ENCODE results near the gene PLPP2.
A peak's percentile ranks its signal among the peaks of the same experiment; 100 is the strongest.

The PLPP2 gene

DNA sequence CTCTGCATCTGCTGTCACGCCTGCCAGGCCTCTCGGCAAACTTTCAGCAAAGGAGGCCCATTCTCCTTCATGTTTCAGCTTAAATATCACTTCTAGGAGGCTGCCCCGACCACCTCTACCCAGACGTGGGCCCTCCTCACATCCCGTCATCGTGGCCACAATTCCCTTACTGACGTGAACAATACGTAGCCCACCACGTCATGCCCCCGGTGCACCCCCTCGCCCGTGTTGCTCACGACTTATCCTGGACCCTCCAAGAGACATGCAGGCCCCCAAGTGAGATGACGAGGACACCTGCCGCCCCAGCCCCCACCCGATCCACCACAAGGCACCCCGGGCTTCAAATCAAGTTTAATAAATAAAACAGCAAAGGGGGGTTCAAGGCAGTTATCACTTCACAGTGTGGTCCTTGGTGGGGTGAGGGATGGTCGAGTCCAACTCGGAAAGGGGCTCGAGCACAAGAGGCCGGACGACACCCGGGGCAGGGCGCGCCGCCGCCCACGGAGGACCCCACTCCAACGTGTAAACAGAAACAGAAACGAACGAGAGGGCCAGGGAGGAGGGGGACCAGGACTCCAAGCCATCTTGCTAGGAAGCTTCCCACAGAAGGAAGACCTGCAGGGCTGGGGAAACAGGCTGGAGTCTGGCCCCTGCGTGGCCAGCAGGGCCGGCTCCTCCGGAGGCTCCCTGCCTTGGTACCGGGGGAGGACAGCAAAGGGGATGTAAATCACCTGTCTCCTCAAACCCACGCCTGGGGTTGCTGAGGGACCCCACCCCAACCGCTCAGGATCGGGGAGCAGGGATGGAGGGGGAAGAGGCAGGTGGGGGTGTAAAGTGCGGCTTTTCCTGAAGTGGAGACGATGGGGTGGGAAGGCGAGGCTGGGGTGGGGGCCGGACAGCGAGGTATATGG lies 14.3 kb upstream of the PLPP2 start:
- Histone ChIP-seq H3K9me3 (ENCODE audit: control insufficient read depth, insufficient read depth, low read depth, low read length) (no peaks in the 10 kb centered on the region), H3K27ac (ENCODE audit: extremely low read depth, low read depth, low read length) (no peak overlapping the region), H3K4me1 (ENCODE audit: control insufficient read depth, insufficient read depth, low read length) (no peaks in the 10 kb centered on the region), H3K36me3 (ENCODE audit: control insufficient read depth in 2 of 2, insufficient read depth in 1 of 2, low read length in 2 of 2) (peaks cover 0 to 52% of the 10 kb centered on the region in 2 experiments; a peak in 1 of 3 replicates), H3K4me3 (ENCODE audit: low read depth, low read length) (no peak overlapping the region)
- POLR2A ChIA-PET, result no interaction called here
- no peak for TF ChIP-seq ZIC2 (tag by site-specific recombination; IDR thresholded peaks at IDR 0.05)
- TF ChIP-seq TRIM28 (IDR thresholded peaks at IDR 0.05; ENCODE audit: borderline replicate concordance, low read length), result no peak
- TF ChIP-seq ZNF266 (tag by site-specific recombination; IDR thresholded peaks at IDR 0.05; ENCODE audit: low read depth), result no peak
- TF ChIP-seq, protein P1, sequence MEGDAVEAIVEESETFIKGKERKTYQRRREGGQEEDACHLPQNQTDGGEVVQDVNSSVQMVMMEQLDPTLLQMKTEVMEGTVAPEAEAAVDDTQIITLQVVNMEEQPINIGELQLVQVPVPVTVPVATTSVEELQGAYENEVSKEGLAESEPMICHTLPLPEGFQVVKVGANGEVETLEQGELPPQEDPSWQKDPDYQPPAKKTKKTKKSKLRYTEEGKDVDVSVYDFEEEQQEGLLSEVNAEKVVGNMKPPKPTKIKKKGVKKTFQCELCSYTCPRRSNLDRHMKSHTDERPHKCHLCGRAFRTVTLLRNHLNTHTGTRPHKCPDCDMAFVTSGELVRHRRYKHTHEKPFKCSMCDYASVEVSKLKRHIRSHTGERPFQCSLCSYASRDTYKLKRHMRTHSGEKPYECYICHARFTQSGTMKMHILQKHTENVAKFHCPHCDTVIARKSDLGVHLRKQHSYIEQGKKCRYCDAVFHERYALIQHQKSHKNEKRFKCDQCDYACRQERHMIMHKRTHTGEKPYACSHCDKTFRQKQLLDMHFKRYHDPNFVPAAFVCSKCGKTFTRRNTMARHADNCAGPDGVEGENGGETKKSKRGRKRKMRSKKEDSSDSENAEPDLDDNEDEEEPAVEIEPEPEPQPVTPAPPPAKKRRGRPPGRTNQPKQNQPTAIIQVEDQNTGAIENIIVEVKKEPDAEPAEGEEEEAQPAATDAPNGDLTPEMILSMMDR (tag by site-specific recombination; IDR thresholded peaks at IDR 0.05), result no peak
- no peak for TF ChIP-seq ZNF248 (tag by site-specific recombination; IDR thresholded peaks at IDR 0.05)
- TF ChIP-seq, protein P2, sequence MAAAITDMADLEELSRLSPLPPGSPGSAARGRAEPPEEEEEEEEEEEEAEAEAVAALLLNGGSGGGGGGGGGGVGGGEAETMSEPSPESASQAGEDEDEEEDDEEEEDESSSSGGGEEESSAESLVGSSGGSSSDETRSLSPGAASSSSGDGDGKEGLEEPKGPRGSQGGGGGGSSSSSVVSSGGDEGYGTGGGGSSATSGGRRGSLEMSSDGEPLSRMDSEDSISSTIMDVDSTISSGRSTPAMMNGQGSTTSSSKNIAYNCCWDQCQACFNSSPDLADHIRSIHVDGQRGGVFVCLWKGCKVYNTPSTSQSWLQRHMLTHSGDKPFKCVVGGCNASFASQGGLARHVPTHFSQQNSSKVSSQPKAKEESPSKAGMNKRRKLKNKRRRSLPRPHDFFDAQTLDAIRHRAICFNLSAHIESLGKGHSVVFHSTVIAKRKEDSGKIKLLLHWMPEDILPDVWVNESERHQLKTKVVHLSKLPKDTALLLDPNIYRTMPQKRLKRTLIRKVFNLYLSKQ (tag by site-specific recombination; IDR thresholded peaks at IDR 0.05; ENCODE audit: borderline replicate concordance), result no peak
- TF ChIP-seq, protein P3, sequence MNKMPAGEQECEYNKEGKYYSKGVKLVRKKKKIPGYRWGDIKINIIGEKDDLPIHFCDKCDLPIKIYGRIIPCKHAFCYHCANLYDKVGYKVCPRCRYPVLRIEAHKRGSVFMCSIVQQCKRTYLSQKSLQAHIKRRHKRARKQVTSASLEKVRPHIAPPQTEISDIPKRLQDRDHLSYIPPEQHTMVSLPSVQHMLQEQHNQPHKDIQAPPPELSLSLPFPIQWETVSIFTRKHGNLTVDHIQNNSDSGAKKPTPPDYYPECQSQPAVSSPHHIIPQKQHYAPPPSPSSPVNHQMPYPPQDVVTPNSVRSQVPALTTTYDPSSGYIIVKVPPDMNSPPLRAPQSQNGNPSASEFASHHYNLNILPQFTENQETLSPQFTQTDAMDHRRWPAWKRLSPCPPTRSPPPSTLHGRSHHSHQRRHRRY (tag by site-specific recombination; IDR thresholded peaks at IDR 0.05), result no peak
- no peak for TF ChIP-seq ZNF473 (tag by site-specific recombination; IDR thresholded peaks at IDR 0.05)
- TF ChIP-seq, protein P4, sequence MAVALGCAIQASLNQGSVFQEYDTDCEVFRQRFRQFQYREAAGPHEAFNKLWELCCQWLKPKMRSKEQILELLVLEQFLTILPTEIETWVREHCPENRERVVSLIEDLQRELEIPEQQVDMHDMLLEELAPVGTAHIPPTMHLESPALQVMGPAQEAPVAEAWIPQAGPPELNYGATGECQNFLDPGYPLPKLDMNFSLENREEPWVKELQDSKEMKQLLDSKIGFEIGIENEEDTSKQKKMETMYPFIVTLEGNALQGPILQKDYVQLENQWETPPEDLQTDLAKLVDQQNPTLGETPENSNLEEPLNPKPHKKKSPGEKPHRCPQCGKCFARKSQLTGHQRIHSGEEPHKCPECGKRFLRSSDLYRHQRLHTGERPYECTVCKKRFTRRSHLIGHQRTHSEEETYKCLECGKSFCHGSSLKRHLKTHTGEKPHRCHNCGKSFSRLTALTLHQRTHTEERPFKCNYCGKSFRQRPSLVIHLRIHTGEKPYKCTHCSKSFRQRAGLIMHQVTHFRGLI (tag by site-specific recombination; IDR thresholded peaks at IDR 0.05), result no peak
- CTCF ChIA-PET, result interaction anchor here (1.4 kb wide), 1 partner anchor 10 kb away, joined by 4 read pairs; no protein-coding TSS in a partner anchor

DNA sequence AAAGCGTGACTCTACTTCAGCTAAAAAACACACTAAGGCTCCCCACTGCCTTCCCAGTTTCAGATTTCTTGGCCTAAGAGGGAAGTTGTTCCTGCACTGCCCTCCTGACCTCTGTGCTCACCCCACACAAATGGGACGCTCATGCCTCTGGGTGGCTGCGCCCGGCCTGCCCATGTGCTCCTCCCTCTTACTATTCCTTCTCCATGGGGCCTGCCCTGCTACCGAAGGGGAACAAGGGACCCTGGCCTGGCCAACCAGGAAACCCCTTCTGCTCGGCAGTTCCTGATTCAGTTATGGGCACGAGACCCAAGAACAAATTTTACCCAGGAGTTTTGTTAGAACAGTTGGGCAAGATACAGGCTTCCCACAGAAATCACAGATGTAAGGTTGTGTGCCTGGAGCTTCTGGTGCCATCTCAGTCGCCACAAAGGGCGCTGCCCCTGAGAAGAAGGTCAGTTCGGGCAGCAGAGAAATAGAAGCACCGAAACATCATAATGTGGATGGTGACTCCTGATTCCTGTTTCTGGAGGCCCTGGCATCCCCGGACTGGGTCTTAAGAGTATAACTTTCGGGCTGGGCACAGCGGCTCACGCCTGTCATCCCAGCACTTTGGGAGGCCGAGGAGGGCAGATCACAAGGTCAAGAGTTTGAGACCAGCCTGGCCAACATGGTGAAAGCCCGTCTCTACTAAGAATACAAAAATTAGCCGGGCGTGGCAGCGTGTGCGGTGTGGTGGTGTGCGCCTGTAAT lies 5.4 kb upstream of the PLPP2 start:
- Histone ChIP-seq H3K27ac (ENCODE audit: extremely low read depth, low read depth, low read length) (no peak overlapping the region), H3K36me3 (ENCODE audit: control insufficient read depth in 2 of 2, insufficient read depth in 1 of 2, low read length in 2 of 2) (no peaks in the 10 kb centered on the region), H3K4me1 (ENCODE audit: control insufficient read depth, insufficient read depth, low read length) (no peaks in the 10 kb centered on the region; the same call in 1 of the 2 replicates), H3K9me3 (ENCODE audit: control insufficient read depth, insufficient read depth, low read depth, low read length) (no peaks in the 10 kb centered on the region), H3K4me3 (ENCODE audit: low read depth, low read length) (no peak overlapping the region)
- TF ChIP-seq ZNF548 (tag by site-specific recombination; IDR thresholded peaks at IDR 0.05), result no peak
- ChIA-PET CTCF (interaction anchor here (1.0 to 2.8 kb wide), 8 partner anchors 9 to 214 kb away, joined by 3 to 11 read pairs (median 4); no protein-coding TSS in a partner anchor), POLR2A (no interaction called here)

DNA sequence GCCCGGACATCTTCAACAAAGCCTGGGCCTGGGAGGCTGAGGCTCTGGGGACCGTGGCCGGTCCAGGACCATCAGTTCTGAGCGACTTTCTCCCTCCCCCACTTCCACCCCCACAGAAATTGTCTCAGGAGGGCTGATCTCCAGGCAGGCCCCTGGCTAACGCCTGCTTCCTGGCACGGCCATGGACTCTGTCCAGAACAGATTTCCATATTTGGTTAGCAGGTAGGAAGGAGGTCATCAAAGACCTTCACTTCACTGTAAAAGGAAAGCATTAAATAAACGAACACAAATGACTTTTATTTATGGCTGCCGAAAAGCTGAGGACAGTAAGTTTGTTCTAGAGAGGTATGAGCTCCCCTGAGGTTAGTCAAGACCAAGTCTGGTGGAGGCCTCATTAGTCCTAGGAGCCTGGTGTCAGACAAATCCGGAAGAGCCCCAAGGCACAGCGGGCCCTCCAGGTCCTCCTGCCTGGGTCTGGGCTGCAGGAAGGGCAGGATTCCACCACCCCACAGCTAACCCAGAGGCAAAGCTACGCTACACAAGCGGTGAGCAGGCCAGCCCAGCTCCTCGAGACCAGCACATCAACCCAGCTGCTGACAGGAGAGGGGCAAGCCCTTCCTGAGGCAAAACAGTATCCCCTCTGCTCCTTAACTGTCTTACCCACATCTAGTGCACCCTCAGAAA lies 4.6 kb upstream of the PLPP2 start:
- H3K36me3 ChIP-seq (ENCODE audit: control insufficient read depth in 2 of 2, insufficient read depth in 1 of 2, low read length in 2 of 2), result no peaks in the 10 kb centered on the region
- POLR2A ChIA-PET, result no interaction called here
- no peak overlapping the region for H3K4me3 ChIP-seq (ENCODE audit: low read depth, low read length)
- no peak overlapping the region for H3K27ac ChIP-seq (ENCODE audit: extremely low read depth, low read depth, low read length)
- no peak for TF ChIP-seq ZNF626 (tag by site-specific recombination; IDR thresholded peaks at IDR 0.05)
- TF ChIP-seq MYNN (tag by site-specific recombination; IDR thresholded peaks at IDR 0.05; ENCODE audit: borderline replicate concordance), result peak; percentile 76
- 0 out of 2 replicates have a peak, but pooled peaks have one; percentile 19 for TF ChIP-seq ZFHX2 (tag by site-specific recombination; conservative IDR thresholded peaks at IDR 0.05)
- TF ChIP-seq ZNF404 (tag by site-specific recombination; IDR thresholded peaks at IDR 0.05), result no peak
- no peaks in the 10 kb centered on the region for H3K9me3 ChIP-seq (ENCODE audit: control insufficient read depth, insufficient read depth, low read depth, low read length)
- H3K4me1 ChIP-seq (ENCODE audit: control insufficient read depth, insufficient read depth, low read length), result no peaks in the 10 kb centered on the region; the same call in 1 of the 2 replicates
- CTCF ChIA-PET, result interaction anchor here (0.7 to 2.8 kb wide), 12 partner anchors 8 to 215 kb away, joined by 3 to 11 read pairs (median 4); no protein-coding TSS in a partner anchor
